HG03159 (cell line): ENCODE measurements around the gene CD74.
"Not testable (repeated sequence)": the region's sequence is repeated elsewhere in the genome, so short reads cannot be mapped to it uniquely, and the experiment has no call there.

Experiments
- ATAC-seq: cut with Tn5 transposase; IDR thresholded peaks from one replicate; pipeline ENCODE4 v1.9.1; 2021; ENCODE audit warnings: mild to moderate bottlenecking, moderate library complexity; ENCODE audit not compliant: unreplicated experiment

The CD74 gene

DNA sequence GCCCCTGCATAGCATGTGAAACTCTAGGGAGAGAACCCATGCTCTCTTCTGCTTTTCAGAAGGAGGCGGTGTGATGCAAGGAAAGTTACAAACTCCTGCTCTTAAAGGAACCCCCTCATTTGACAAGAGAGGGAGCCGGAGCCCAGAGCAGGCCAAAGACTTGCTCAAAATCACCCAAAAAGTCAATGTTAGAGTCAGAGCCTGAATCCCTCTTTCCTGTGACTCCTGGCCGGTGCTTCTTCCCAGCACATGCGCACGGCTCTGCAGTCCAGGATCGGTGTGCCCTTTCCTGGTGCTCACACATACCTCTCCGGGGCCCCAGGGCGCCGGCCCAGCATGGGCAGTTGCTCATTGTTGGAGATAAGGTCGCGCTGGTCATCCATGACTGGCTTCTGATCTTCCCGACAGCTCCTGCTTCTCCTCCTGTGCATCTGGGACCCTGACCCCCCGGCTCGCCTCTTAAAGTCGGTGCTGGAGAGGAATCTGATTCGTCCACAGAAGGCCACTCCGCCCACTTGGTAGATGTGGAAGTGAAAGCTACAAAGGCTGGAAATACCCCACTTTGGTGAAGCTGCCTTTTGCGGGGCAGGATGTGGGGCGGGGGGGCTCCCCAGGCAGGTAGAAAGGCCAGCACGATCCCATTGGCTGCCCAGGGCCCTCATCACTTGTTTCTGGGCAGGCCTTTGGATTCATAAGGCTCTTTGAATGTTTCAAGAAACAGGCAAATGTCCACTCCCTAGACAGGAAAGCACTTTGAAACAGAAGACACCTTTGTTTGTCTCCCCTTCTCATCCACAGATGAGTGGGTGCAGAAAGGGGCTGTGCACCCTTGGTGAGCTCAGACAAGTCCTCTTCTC is at the start of gene CD74:
TSS of gene CD74 (minus strand) at position 592 of the 857 bp plus-strand sequence. CDS start at position 431, 161 bp downstream.
- peak; percentile 70 for ATAC-seq

- peak; percentile 80 for ATAC-seq
Observed at GRCh38 chr5:150461231-150461630, 48.5 kb upstream of the CD74 start.

GRCh38 chr5:150460781-150461180 is 48.1 kb upstream of the CD74 start:
- no peak for ATAC-seq

GRCh38 chr5:150458802-150459557 is 46.3 kb upstream of the CD74 start:
- ATAC-seq, result peak; percentile 71

DNA sequence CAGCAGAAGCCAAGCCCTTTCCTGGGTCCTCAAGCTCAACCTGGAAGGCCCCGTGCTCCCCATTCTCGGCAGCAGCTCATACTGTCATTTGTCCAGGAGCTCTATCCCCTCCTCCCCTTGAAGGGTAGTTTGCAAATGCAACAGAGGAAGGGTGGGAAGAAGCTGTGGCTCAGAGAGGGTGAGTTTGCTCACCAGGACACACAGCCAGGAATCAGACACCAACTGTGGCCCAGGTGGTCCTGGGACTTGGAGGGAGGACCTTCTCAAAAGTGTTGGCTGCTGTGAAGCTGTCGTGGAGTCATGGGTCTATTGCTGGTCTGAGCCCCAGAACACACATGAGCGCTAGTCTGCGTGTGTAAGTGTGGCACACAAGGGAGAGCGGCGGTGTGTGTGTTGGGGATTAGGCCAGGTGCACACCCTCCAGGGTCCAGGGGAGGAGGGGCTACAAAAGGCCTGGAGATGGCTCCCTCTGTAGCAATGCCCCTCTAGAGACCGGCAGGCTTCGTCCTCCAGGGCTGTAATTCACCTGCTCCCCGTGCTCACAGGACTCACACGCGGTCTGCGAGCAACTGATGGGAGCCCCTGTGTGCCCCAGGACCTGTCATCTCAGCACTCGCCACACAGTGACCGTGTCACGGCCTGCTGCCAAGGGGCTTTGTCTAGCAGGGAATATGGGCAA is 45.0 kb upstream of the CD74 start:
- no peak for ATAC-seq

GRCh38 chr5:150457121-150457520 is 44.4 kb upstream of the CD74 start:
- no peak for ATAC-seq

DNA sequence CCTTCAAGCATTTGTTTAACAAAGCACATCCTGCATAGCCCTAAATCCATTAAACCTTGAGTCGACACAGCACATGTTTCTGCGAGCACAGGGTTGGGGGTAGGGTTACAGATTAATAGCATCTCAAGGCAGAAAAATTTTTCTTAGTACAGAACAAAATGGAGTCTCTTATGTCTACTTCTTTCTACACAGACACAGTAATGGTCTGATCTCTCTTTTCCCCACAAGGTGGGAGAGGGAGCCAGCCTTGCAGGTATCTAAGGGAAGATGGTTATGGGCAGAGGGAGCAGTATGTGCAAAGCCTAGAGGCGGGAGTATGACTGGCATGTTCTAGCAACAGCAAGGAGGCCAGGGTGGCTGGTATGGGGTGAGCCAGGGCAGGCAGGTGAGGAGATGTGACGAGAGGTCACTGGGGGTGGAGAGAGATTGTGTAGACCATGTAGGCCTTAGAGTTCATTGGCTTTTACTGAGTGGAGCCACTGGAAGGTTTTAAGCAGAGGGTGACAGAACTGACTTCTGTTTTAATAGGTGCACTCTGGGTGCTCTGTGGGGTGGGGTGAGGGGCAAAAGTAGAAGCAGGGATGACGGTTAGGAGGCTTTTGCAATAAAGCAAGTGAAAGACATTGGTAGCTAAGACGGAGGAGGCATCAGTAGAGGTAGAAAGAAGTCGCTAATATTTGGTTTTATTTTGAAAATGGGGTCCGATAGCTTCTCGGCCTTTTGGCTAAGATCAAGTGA is 42.0 kb upstream of the CD74 start:
- no peak for ATAC-seq

DNA sequence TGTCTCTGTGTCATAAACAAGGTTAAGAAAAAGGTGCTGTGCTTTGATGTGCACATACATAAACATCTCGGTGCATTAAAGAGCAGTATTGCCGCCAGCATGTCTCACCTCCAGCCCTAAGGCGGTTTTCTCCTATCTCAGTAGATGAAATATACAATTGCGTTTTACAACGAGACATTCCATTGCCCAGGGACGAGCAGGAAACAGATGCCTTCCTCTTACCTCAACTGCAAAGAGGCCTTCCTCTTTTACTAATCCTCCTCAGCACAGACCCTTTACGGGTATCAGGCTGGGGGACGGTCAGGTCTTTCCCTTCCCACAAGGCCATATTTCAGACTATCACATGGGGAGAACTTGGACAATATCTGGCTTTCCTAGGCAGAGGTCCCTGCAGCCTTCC is 41.3 kb upstream of the CD74 start:
- ATAC-seq, result not testable (repeated sequence)

- no peak for ATAC-seq
Observed at GRCh38 chr5:150452914-150453313, 40.2 kb upstream of the CD74 start.

GRCh38 chr5:150451594-150451993 is 38.9 kb upstream of the CD74 start:
- ATAC-seq, result no peak

DNA sequence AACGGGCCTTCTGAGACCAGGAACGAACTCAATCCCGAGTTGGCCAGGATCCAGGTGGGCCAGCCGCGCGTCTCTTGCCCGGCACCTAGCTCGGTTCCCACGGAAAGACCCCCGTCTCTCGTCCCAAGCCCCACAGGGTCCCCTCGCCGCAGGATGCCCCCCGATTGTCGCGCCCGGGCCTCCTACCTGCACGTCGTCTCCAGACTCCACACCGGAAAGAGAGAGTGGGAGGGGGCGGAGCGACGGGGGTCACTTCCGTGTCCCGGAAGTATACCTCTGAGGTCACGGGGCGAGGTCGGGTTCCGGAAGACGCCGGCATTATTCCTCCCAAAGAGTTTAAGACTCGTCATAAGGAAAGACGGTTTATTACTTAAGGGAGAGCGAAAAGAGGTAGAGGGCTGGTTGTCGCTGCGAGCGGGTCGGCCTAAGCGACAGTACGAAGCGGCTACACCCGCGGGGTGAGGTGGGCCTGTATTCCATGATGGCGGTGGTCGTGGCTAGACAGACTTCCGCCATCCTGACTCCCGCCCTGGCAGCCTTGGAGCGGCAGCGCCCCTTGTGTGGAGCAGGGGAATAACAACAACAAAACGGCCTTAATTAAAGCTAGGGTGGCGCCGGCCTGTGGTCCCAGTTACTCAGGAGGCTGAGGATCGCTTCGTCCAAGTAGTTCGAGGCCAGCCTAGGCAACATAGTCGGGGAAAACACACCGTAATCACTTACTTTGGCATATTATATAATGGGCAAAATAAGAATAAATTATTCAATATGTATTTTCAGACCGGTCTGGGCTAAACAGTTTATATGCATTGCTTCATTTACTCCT is 37.0 kb upstream of the CD74 start, which contains the start of gene RPS14:
TSS of gene RPS14 (minus strand) at position 223 of the 823 bp plus-strand sequence. CDS start 2,006 bp downstream, outside the sequence.
- ATAC-seq, result peak; percentile 89

DNA sequence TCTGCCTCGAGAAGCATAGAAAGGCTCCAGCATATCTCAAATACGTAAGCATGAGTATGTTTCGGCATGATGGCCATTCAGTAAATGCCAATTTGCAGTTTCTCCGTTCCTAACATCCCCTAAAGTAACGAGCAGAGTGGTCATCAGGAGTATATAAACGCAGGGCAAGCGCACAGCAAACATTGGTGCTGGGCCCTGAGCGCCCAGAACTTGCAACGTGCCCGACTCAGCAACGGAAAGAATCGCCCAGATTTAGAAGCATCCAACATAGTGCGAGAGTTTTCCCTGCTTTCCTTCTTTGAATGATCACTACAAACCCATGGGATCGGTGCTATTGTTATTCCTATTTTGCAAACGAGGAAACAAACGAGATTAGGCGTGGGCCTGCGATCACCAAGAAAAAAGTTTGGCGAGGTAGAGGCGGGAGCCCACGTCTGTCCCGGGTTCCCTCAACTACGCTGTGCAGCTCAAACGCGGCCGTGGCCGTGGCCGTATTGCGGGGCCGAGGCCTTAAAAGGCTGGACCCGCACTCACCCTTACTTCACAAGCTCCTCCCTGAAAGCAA is 36.3 kb upstream of the CD74 start:
- peak; percentile 14 for ATAC-seq

DNA sequence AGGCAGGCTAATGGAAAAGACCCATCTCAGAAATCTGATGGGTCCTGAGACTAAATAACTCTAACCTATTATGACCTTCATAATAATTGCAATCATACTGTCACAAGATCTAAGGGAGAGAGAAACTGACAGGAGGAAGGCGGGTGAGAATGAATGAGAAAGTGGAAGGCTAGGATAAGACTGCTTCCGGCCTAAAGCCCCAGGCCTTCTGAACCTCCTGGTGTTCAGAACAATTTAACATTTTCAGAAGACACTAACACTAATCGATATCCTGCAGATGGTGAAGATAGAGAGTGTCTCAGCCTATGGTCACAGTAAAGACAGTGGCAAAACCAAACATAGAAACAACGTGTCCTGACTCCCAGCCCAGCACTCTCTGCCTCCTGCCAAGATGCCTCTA is 35.6 kb upstream of the CD74 start:
- no peak for ATAC-seq

- no peak for ATAC-seq
Observed at GRCh38 chr5:150447188-150447587, 34.5 kb upstream of the CD74 start.

- ATAC-seq, result no peak
Observed at GRCh38 chr5:150446583-150446982, 33.9 kb upstream of the CD74 start.

GRCh38 chr5:150446088-150446487 is 33.4 kb upstream of the CD74 start:
- ATAC-seq, result no peak

DNA sequence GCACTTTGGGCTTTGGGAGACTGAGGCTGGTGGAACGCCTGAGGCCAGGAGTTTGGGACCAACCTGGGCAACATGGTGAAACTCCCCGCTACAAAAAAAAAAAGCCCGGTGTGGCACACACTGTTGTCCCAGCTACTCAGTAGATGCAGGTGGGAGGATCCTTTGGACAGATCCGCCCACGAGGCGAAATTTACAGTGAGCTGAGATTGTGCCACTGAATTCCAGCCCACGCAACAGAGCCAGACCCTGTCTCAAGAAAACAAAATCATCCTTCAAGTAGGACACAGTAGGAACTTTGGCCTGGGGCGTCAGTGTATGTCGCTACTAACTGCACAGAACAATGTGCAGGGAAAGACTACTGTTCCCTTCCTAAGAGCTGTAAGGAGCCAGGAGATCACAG is 32.1 kb upstream of the CD74 start:
- ATAC-seq, result no peak

GRCh38 chr5:150443242-150444075 is 30.7 kb upstream of the CD74 start:
- ATAC-seq, result no peak

GRCh38 chr5:150442699-150443080 is 30.0 kb upstream of the CD74 start:
- ATAC-seq, result no peak
